Measurements from ENCODE around the gene THRA. TPM values are rescaled to one million over a fixed set of nuclear protein-coding genes. Genes with fewer than 3 reads are reported as not detected.

The THRA gene
- polyA plus RNA-seq, 1 experiment = 25.2 TPM

GRCh38 chr17:40026816-40027613 lies 35.8 kb upstream of the THRA start:
- TF ChIP-seq CTCF (IDR thresholded peaks at IDR 0.05; ENCODE audit: low read depth, low read length) = peak; percentile 90
- POLR2A ChIA-PET = no interaction called here
- peak; percentile 62 for DNase-seq (ENCODE audit: low read depth, low spot score)
- Histone ChIP-seq H3K27ac (ENCODE audit: low read depth, low read length) (peak overlapping the region; percentile 21), H3K4me3 (ENCODE audit: low read depth, low read length) (no peak overlapping the region), H3K27me3 (ENCODE audit: control insufficient read depth, insufficient read depth, low read length) (no peaks in the 10 kb centered on the region), H3K9me3 (ENCODE audit: control insufficient read depth, insufficient read depth, low read length) (no peaks in the 10 kb centered on the region; the same call in 1 of the 2 replicates)
- CTCF ChIA-PET = interaction anchor here (0.6 to 5.1 kb wide), 36 partner anchors 8 to 263 kb away, joined by 3 to 81 read pairs (median 4); partner anchors contain the start of genes CSF3, MED24 and PSMD3

GRCh38 chr17:40027614-40028012 lies 35.2 kb upstream of the THRA start:
- no peak for TF ChIP-seq CTCF (IDR thresholded peaks at IDR 0.05; ENCODE audit: low read depth, low read length)
- POLR2A ChIA-PET = interaction anchor here (0.6 kb wide), 1 partner anchor 113 kb away, joined by 12 read pairs; the partner anchor contains the start of gene CASC3
- CTCF ChIA-PET = interaction anchor here (0.6 to 5.1 kb wide), 24 partner anchors 10 to 263 kb away, joined by 3 to 81 read pairs (median 5); partner anchors contain the start of genes CSF3, MED24 and PSMD3

GRCh38 chr17:40028595-40028994 lies 34.2 kb upstream of the THRA start:
- no peak for TF ChIP-seq CTCF (IDR thresholded peaks at IDR 0.05; ENCODE audit: low read depth, low read length)
- H3K4me3 ChIP-seq (ENCODE audit: low read depth, low read length) = no peak overlapping the region
- H3K27ac ChIP-seq (ENCODE audit: low read depth, low read length) = no peak overlapping the region
- CTCF ChIA-PET = interaction anchor here (0.6 to 3.9 kb wide), 6 partner anchors 9 to 113 kb away, joined by 3 to 81 read pairs (median 9); partner anchors contain the start of genes CSF3 and MED24
- no peaks in the 10 kb centered on the region for H3K9me3 ChIP-seq (ENCODE audit: control insufficient read depth, insufficient read depth, low read length)
- POLR2A ChIA-PET = interaction anchor here (1.1 kb wide), 1 partner anchor 24 kb away, joined by 3 read pairs; no protein-coding TSS in a partner anchor
- no peaks in the 10 kb centered on the region for H3K27me3 ChIP-seq (ENCODE audit: control insufficient read depth, insufficient read depth, low read length)
- DNase-seq (ENCODE audit: low read depth, low spot score) = no peak

More at GRCh38 chr17:40027614-40028012, 35.2 kb upstream of the THRA start:
- DNase-seq (ENCODE audit: low read depth, low spot score) = no peak
- Histone ChIP-seq H3K27me3 (ENCODE audit: control insufficient read depth, insufficient read depth, low read length) (no peaks in the 10 kb centered on the region), H3K27ac (ENCODE audit: low read depth, low read length) (peak overlapping the region; percentile 21), H3K9me3 (ENCODE audit: control insufficient read depth, insufficient read depth, low read length) (no peaks in the 10 kb centered on the region; the same call in 1 of the 2 replicates), H3K4me3 (ENCODE audit: low read depth, low read length) (no peak overlapping the region)

GRCh38 chr17:40031706-40032105 lies 31.1 kb upstream of the THRA start:
- Histone ChIP-seq H3K27ac (ENCODE audit: low read depth, low read length) (no peak overlapping the region), H3K4me3 (ENCODE audit: low read depth, low read length) (no peak overlapping the region), H3K9me3 (ENCODE audit: control insufficient read depth, insufficient read depth, low read length) (no peaks in the 10 kb centered on the region), H3K27me3 (ENCODE audit: control insufficient read depth, insufficient read depth, low read length) (no peaks in the 10 kb centered on the region)
- CTCF ChIA-PET = no interaction called here
- TF ChIP-seq CTCF (IDR thresholded peaks at IDR 0.05; ENCODE audit: low read depth, low read length) = no peak
- POLR2A ChIA-PET = no interaction called here
- no peak for DNase-seq (ENCODE audit: low read depth, low spot score)

All from AG04450 (cell line).